ENCODE measurements around the gene FCER1A.
"Not testable (repeated sequence)": the region's sequence is repeated elsewhere in the genome, so short reads cannot be mapped to it uniquely, and the experiment has no call there.

FCER1A gene

GRCh38 chr1:159342761-159343425, 40.8 kb downstream of the FCER1A start:
- no peaks in the 10 kb centered on the region for H3K79me2 ChIP-seq (ENCODE audit: insufficient read depth, low read length)
- H3K4me3 ChIP-seq (ENCODE audit: low read depth in 1 of 2, low read length in 2 of 2) = no peak overlapping the region
- no peak overlapping the region for H3K9ac ChIP-seq (ENCODE audit: low read depth, low read length)
- H3K27me3 ChIP-seq (ENCODE audit: insufficient read depth, low read length, poor library complexity) = peaks cover 4% of the 10 kb centered on the region
- H3K9me3 ChIP-seq (ENCODE audit: insufficient read depth, low read length, severe bottlenecking) = no peaks in the 10 kb centered on the region
- ATAC-seq (ENCODE audit: insufficient read depth, low read depth) = no peak
- H3K4me2 ChIP-seq (ENCODE audit: insufficient read depth, low read length) = no peak overlapping the region
- no peaks in the 10 kb centered on the region for H3K4me1 ChIP-seq (ENCODE audit: insufficient read depth, low read length)
- DNase-seq = no peak
- no peak overlapping the region for H2AFZ ChIP-seq (ENCODE audit: low read depth, low read length)
- TF ChIP-seq, protein P1, sequence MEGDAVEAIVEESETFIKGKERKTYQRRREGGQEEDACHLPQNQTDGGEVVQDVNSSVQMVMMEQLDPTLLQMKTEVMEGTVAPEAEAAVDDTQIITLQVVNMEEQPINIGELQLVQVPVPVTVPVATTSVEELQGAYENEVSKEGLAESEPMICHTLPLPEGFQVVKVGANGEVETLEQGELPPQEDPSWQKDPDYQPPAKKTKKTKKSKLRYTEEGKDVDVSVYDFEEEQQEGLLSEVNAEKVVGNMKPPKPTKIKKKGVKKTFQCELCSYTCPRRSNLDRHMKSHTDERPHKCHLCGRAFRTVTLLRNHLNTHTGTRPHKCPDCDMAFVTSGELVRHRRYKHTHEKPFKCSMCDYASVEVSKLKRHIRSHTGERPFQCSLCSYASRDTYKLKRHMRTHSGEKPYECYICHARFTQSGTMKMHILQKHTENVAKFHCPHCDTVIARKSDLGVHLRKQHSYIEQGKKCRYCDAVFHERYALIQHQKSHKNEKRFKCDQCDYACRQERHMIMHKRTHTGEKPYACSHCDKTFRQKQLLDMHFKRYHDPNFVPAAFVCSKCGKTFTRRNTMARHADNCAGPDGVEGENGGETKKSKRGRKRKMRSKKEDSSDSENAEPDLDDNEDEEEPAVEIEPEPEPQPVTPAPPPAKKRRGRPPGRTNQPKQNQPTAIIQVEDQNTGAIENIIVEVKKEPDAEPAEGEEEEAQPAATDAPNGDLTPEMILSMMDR (IDR thresholded peaks at IDR 0.05; ENCODE audit: borderline replicate concordance, extremely low read depth, low read length, poor library complexity, severe bottlenecking) = no peak
- TF ChIP-seq EZH2 (IDR thresholded peaks at IDR 0.05; ENCODE audit: borderline replicate concordance, low read depth, low read length, severe bottlenecking) = no peak
- H3K27ac ChIP-seq (ENCODE audit: low read length) = no peak overlapping the region
- no peaks in the 10 kb centered on the region for H4K20me1 ChIP-seq (ENCODE audit: insufficient read depth, low read length)
- no peaks in the 10 kb centered on the region for H3K36me3 ChIP-seq (ENCODE audit: insufficient read depth, low read length)

GRCh38 chr1:159349374-159349773, 47.2 kb downstream of the FCER1A start:
- not testable (repeated sequence) for H3K4me1 ChIP-seq (ENCODE audit: insufficient read depth, low read length); H3K36me3 ChIP-seq (ENCODE audit: insufficient read depth, low read length); ATAC-seq (ENCODE audit: insufficient read depth, low read depth)

DNA sequence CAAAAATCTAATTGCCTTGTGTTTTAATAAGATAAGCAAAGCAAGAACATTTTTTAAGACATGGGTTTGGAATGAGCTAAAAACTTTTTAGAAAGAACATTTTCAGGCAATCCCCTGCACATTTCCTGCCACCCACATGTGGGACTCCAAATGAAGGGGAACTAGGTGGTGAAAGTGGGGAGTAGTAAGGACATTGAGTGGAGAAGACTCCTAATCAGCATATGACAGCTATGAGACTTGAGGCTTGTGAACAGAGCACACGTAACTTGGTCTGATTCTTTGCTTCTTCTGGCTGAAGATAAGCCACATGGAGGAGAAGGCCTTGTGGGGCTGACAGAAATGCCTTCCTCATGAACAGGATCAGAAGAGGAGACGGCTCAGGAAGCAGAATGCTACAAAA, 50.3 kb downstream of the FCER1A start:
- TF ChIP-seq EZH2 (IDR thresholded peaks at IDR 0.05; ENCODE audit: borderline replicate concordance, low read depth, low read length, severe bottlenecking) = no peak
- TF ChIP-seq, protein P1 (IDR thresholded peaks at IDR 0.05; ENCODE audit: borderline replicate concordance, extremely low read depth, low read length, poor library complexity, severe bottlenecking) = no peak
- H3K27me3 ChIP-seq (ENCODE audit: insufficient read depth, low read length, poor library complexity) = no peaks in the 10 kb centered on the region
- H3K36me3 ChIP-seq (ENCODE audit: insufficient read depth, low read length) = no peaks in the 10 kb centered on the region
- no peak overlapping the region for H3K4me2 ChIP-seq (ENCODE audit: insufficient read depth, low read length)
- DNase-seq (no peak), ATAC-seq (ENCODE audit: insufficient read depth, low read depth) (no peak)
- H3K79me2 ChIP-seq (ENCODE audit: insufficient read depth, low read length) = no peaks in the 10 kb centered on the region
- H4K20me1 ChIP-seq (ENCODE audit: insufficient read depth, low read length) = no peaks in the 10 kb centered on the region
- H3K9ac ChIP-seq (ENCODE audit: low read depth, low read length) = no peak overlapping the region
- no peak overlapping the region for H3K27ac ChIP-seq (ENCODE audit: low read length)
- H3K4me3 ChIP-seq (ENCODE audit: low read depth in 1 of 2, low read length in 2 of 2) = no peak overlapping the region
- H2AFZ ChIP-seq (ENCODE audit: low read depth, low read length) = no peak overlapping the region
- no peaks in the 10 kb centered on the region for H3K9me3 ChIP-seq (ENCODE audit: insufficient read depth, low read length, severe bottlenecking)
- H3K4me1 ChIP-seq (ENCODE audit: insufficient read depth, low read length) = no peaks in the 10 kb centered on the region

More at GRCh38 chr1:159349374-159349773, 47.2 kb downstream of the FCER1A start:
- not testable (repeated sequence) for H3K4me2 ChIP-seq (ENCODE audit: insufficient read depth, low read length); H4K20me1 ChIP-seq (ENCODE audit: insufficient read depth, low read length); H3K4me3 ChIP-seq (ENCODE audit: low read depth in 1 of 2, low read length in 2 of 2); H3K9ac ChIP-seq (ENCODE audit: low read depth, low read length); DNase-seq; H3K27ac ChIP-seq (ENCODE audit: low read length); H3K9me3 ChIP-seq (ENCODE audit: insufficient read depth, low read length, severe bottlenecking); H3K27me3 ChIP-seq (ENCODE audit: insufficient read depth, low read length, poor library complexity); H3K79me2 ChIP-seq (ENCODE audit: insufficient read depth, low read length); H2AFZ ChIP-seq (ENCODE audit: low read depth, low read length)
